Activated B cell treated with CpG ODN at 0.5 μM for 24 hours (primary cell): ENCODE measurements around the gene ANAPC13. TPM values are rescaled to one million over a fixed set of nuclear protein-coding genes. Genes with fewer than 3 reads are reported as not detected.

Experiments
- ATAC-seq: fragments of 200-7000 bp; cut with Tn5 transposase; one replicate; pipeline ENCODE4 v1.10.0; 2021; ENCODE audit warnings: low read depth, mild to moderate bottlenecking, moderate library complexity
- CTCF ChIA-PET: fragments of 350-600 bp; sonication (Branson Sonifier 250); formaldehyde crosslinking; loops from one replicate; lab custom pipeline; 2021; ENCODE audit warnings: antibody characterized with exemption; lab: Charles Lee
- POLR2A ChIA-PET: fragments of 350-600 bp; sonication (Branson Sonifier 250); formaldehyde crosslinking; loops from one replicate; lab custom pipeline; 2021; ENCODE audit warnings: antibody characterized with exemption; lab: Charles Lee
- DNase-seq: peaks from one replicate; pipeline ENCODE4 v3.0.0; 2022
- H3K27ac Mint-ChIP-seq: one replicate; pipeline ENCODE4 v1.8.0; 2020; ENCODE audit warnings: mixed read lengths
- H3K27me3 Mint-ChIP-seq: one replicate; pipeline ENCODE4 v1.8.0; 2021; ENCODE audit warnings: mixed read lengths
- H3K36me3 Mint-ChIP-seq: one replicate; pipeline ENCODE4 v1.8.0; 2021; ENCODE audit warnings: low read depth, mixed read lengths
- H3K4me1 Mint-ChIP-seq: one replicate; pipeline ENCODE4 v1.8.0; 2021; ENCODE audit warnings: mixed read lengths
- H3K4me3 Mint-ChIP-seq: one replicate; pipeline ENCODE4 v1.8.0; 2020; ENCODE audit warnings: mild to moderate bottlenecking, mixed read lengths
- H3K9me3 Mint-ChIP-seq: one replicate; pipeline ENCODE4 v1.8.0; 2020; ENCODE audit warnings: mixed read lengths
- CTCF ChIP-seq: fragments of 200-600 bp; IDR thresholded peaks from one replicate; pipeline ENCODE4 v1.8.0; 2022; ENCODE audit warnings: antibody characterized with exemption, mild to moderate bottlenecking
- intact Hi-C: fragments of 100-400 bp; cut with micrococcal nuclease; formaldehyde crosslinking; loops from one replicate; pipeline ENCODE4 v1.15.1; 2024
- total RNA-seq: library from RNA; stranded (reverse); gene quantifications from 2 replicates; pipeline ENCODE4 v1.2.3, GENCODE V29; 2022

Gene ANAPC13
- total RNA-seq, 1 donor from 2014 or later: 31.3 TPM

- H3K4me1 Mint-ChIP-seq: no peaks in the 10 kb centered on the region
- DNase-seq (no peak), ATAC-seq (no peak)
- CTCF ChIA-PET: no interaction called here
- H3K36me3 Mint-ChIP-seq: no peaks in the 10 kb centered on the region
- TF ChIP-seq CTCF: no peak
- no peak overlapping the region for H3K27ac Mint-ChIP-seq
- H3K4me3 Mint-ChIP-seq: no peak overlapping the region
- H3K27me3 Mint-ChIP-seq: peaks cover 8% of the 10 kb centered on the region
- POLR2A ChIA-PET: no interaction called here
- intact Hi-C loops: no loop called here
- peaks cover 5% of the 10 kb centered on the region for H3K9me3 Mint-ChIP-seq
Measured at GRCh38 chr3:134430950-134431445, 54.8 kb downstream of the ANAPC13 start.

- POLR2A ChIA-PET: no interaction called here
- ATAC-seq: no peak
Measured at GRCh38 chr3:134430174-134430573, 55.6 kb downstream of the ANAPC13 start.

GRCh38 chr3:134428401-134428800 lies 57.4 kb downstream of the ANAPC13 start:
- DNase-seq (no peak), ATAC-seq (no peak)
- Mint-ChIP-seq H3K9me3 (no peaks in the 10 kb centered on the region), H3K4me3 (no peak overlapping the region), H3K27me3 (peaks cover 16% of the 10 kb centered on the region), H3K36me3 (no peaks in the 10 kb centered on the region), H3K4me1 (no peaks in the 10 kb centered on the region), H3K27ac (no peak overlapping the region)
- CTCF ChIA-PET: no interaction called here
- intact Hi-C loops: no loop called here
- no peak for TF ChIP-seq CTCF
- POLR2A ChIA-PET: no interaction called here

More at GRCh38 chr3:134430174-134430573, 55.6 kb downstream of the ANAPC13 start:
- DNase-seq: no peak
- TF ChIP-seq CTCF: no peak
- Mint-ChIP-seq H3K36me3 (no peaks in the 10 kb centered on the region), H3K4me1 (no peaks in the 10 kb centered on the region), H3K27ac (no peak overlapping the region), H3K9me3 (peaks cover 3% of the 10 kb centered on the region), H3K27me3 (peaks cover 11% of the 10 kb centered on the region), H3K4me3 (no peak overlapping the region)
- CTCF ChIA-PET: no interaction called here
- intact Hi-C loops: no loop called here

Other genes starting within 250 kb of the ANAPC13 start
- gene RYK, start 235.1 kb downstream of the ANAPC13 start, total RNA-seq: 34.0 and 38.8 TPM in 2 replicates
- not detected in 2 replicates for gene AMOTL2, start 111.5 kb downstream of the ANAPC13 start, total RNA-seq
- gene CEP63, start 72 bp upstream of the ANAPC13 start, total RNA-seq: 21.3 and 24.6 TPM in 2 replicates
- gene KY, start 165.0 kb upstream of the ANAPC13 start, total RNA-seq: not detected in 2 replicates